Activated CD4-positive, alpha-beta T cell treated with anti-CD3 and anti-CD28 coated beads for 24 hours (primary cell): ENCODE measurements around the gene CHMP4B.

Experiments used
- DNase-seq, 2 donors: peaks; one replicate each; pipeline ENCODE4 v3.0.0-alpha.2; 2020; ENCODE audit warnings: low read depth in 2 of 2

The CHMP4B gene

GRCh38 chr20:33820362-33820761 is 9.2 kb downstream of the CHMP4B start:
- no peak for DNase-seq

GRCh38 chr20:33821270-33821836 is 10.2 kb downstream of the CHMP4B start:
- DNase-seq, result no peak

- DNase-seq, result no peak
Observed at GRCh38 chr20:33822423-33822822, 11.3 kb downstream of the CHMP4B start.

- DNase-seq, result no peak
Observed at GRCh38 chr20:33822991-33823390, 11.8 kb downstream of the CHMP4B start.

- DNase-seq, result no peak
Observed at GRCh38 chr20:33824852-33825251, 13.7 kb downstream of the CHMP4B start.

- no peak for DNase-seq
Observed at GRCh38 chr20:33825340-33826269, 14.5 kb downstream of the CHMP4B start.

GRCh38 chr20:33826270-33826897 is 15.2 kb downstream of the CHMP4B start:
- no peak for DNase-seq

GRCh38 chr20:33827109-33827508 is 16.0 kb downstream of the CHMP4B start:
- DNase-seq, result no peak

GRCh38 chr20:33827634-33828325 is 16.6 kb downstream of the CHMP4B start:
- DNase-seq, result no peak

- DNase-seq, result no peak
Observed at GRCh38 chr20:33828326-33828844, 17.2 kb downstream of the CHMP4B start.

GRCh38 chr20:33828967-33829560 is 17.9 kb downstream of the CHMP4B start:
- no peak for DNase-seq

- no peak for DNase-seq
Observed at GRCh38 chr20:33829636-33830035, 18.5 kb downstream of the CHMP4B start.

- no peak for DNase-seq
Observed at GRCh38 chr20:33830371-33830770, 19.2 kb downstream of the CHMP4B start.

GRCh38 chr20:33832103-33832804 is 21.1 kb downstream of the CHMP4B start:
- no peak for DNase-seq

- DNase-seq, result no peak
Observed at GRCh38 chr20:33833333-33833732, 22.2 kb downstream of the CHMP4B start.

GRCh38 chr20:33835615-33836172 is 24.5 kb downstream of the CHMP4B start:
- no peak for DNase-seq

GRCh38 chr20:33836277-33836676 is 25.1 kb downstream of the CHMP4B start:
- DNase-seq, result no peak

GRCh38 chr20:33837096-33837830 is 26.1 kb downstream of the CHMP4B start:
- DNase-seq, result no peak

GRCh38 chr20:33838035-33838864 is 27.1 kb downstream of the CHMP4B start:
- DNase-seq, result no peak
